GM12878 (cell line): Measurements from ENCODE around the gene ABT1. TPM values are rescaled to one million over a fixed set of nuclear protein-coding genes. Genes with fewer than 3 reads are reported as not detected.

Experiments
- ATAC-seq: fragments of 200-7000 bp; cut with Tn5 transposase; 3 replicates; pipeline ENCODE4 v1.9.1; 2020; ENCODE audit warnings: mild to moderate bottlenecking, moderate library complexity
- BruUV-seq: library from RNA; stranded (reverse); fragments of 400-500 nt; replicated peaks from 2 replicates; lab custom pipeline; 2021; lab: Mats Ljungman, UMichigan
- CTCF ChIA-PET: fragments of 300-600 bp; sonication (Branson Sonifier 250); formaldehyde crosslinking; extraction: SDS; loops from one replicate; lab custom pipeline; 2021; ENCODE audit warnings: inconsistent platforms; lab: Yijun Ruan, JAX
- POLR2A ChIA-PET: fragments of 350-600 bp; formaldehyde crosslinking; extraction: SDS; loops from one replicate; lab custom pipeline; 2021; ENCODE audit warnings: inconsistent platforms; lab: Charles Lee
- RAD21 ChIA-PET: fragments of 300-600 bp; sonication (Branson Sonifier 250); formaldehyde crosslinking; loops from one replicate; lab custom pipeline; 2023; ENCODE audit warnings: antibody characterized with exemption; ENCODE audit not compliant: unreplicated experiment; lab: Charles Lee
- SMC1A ChIA-PET: fragments of 300-600 bp; sonication (Branson Sonifier 250); formaldehyde crosslinking; loops from one replicate; lab custom pipeline; 2023; ENCODE audit not compliant: unreplicated experiment, uncharacterized antibody; lab: Charles Lee
- DNase-seq: peaks from one replicate; pipeline ENCODE4 v3.0.0-alpha.2; 2011; ENCODE audit warnings: low read depth, low spot score
- FAIRE-seq: peaks from 3 replicates; lab custom pipeline; 2011; peaks lifted over from hg19 to GRCh38; lab: Jason Lieb, UNC
- H2AFZ ChIP-seq: 2 replicates; pipeline ENCODE4 v1.6.0; 2011; ENCODE audit warnings: low read depth, low read length, control low read depth; ENCODE audit not compliant: control insufficient read depth
- H3K27ac ChIP-seq: 2 replicates; pipeline ENCODE4 v1.5.1; 2011; ENCODE audit warnings: control low read depth; ENCODE audit not compliant: control insufficient read depth, insufficient read depth
- H3K27me3 ChIP-seq, 2 experiments: replicated peaks in 1 of 2; 2 replicates each; pipeline versions ENCODE4 v1.6.0 to v1.6.1; 2011; ENCODE audit warnings: low read length in 1 of 2; ENCODE audit not compliant: control insufficient read depth in 2 of 2, insufficient read depth in 2 of 2
- H3K36me3 ChIP-seq, 2 experiments: 2 replicates each; pipeline ENCODE4 v1.5.1; 2011; ENCODE audit warnings: low read length in 1 of 2; ENCODE audit not compliant: control insufficient read depth in 2 of 2, insufficient read depth in 2 of 2
- H3K4me1 ChIP-seq: 2 replicates; pipeline ENCODE4 v1.6.1; 2011; ENCODE audit warnings: mild to moderate bottlenecking, low read length, moderate library complexity, mixed read lengths; ENCODE audit not compliant: control insufficient read depth, insufficient read depth
- H3K4me2 ChIP-seq: 2 replicates; pipeline ENCODE4 v1.6.0; 2011; ENCODE audit warnings: control low read depth; ENCODE audit not compliant: control insufficient read depth, insufficient read depth
- H3K4me3 ChIP-seq: fragments of 200-600 bp; sonication (generic); 2 replicates; pipeline ENCODE4 v1.5.1; 2016
- H3K79me2 ChIP-seq: 2 replicates; pipeline ENCODE4 v1.6.0; 2011; ENCODE audit warnings: low read length; ENCODE audit not compliant: control insufficient read depth, insufficient read depth
- H3K9ac ChIP-seq: 2 replicates; pipeline ENCODE4 v1.8.0; 2011; ENCODE audit warnings: low read length, control low read depth, mixed read lengths; ENCODE audit not compliant: control insufficient read depth, insufficient read depth
- H3K9me3 ChIP-seq: replicated peaks from 3 replicates; pipeline ENCODE4 v1.5.1; 2011; ENCODE audit warnings: mild to moderate bottlenecking, low read length; ENCODE audit not compliant: control insufficient read depth, insufficient read depth
- H4K20me1 ChIP-seq: 2 replicates; pipeline ENCODE4 v1.6.0; 2011; ENCODE audit not compliant: control insufficient read depth, insufficient read depth
- BCL11A ChIP-seq: IDR thresholded peaks from 2 replicates; pipeline ENCODE4 v1.6.1; 2011; ENCODE audit warnings: low read depth, low read length
- CEBPB ChIP-seq, 2 experiments: fragments of 150-350 bp in 1 of 2; IDR thresholded peaks; 2 replicates each; pipeline ENCODE4 v1.6.1; 2012 to 2014; ENCODE audit warnings: low read depth in 2 of 2, low read length in 2 of 2, borderline replicate concordance in 1 of 2, inconsistent platforms in 1 of 2
- CREB1 ChIP-seq: IDR thresholded peaks from 2 replicates; pipeline ENCODE4 v1.6.1; 2012; ENCODE audit warnings: low read depth, mild to moderate bottlenecking, inconsistent platforms
- CTCF ChIP-seq, 3 experiments: IDR thresholded peaks in 2 of 3; conservative IDR thresholded peaks in 1 of 3; 2 replicates each; pipeline ENCODE4 v1.5.1; 2011; ENCODE audit warnings: low read depth in 3 of 3, low read length in 3 of 3, mild to moderate bottlenecking in 3 of 3, control low read depth in 2 of 3, moderate library complexity in 2 of 3, inconsistent platforms in 1 of 3, mixed read lengths in 1 of 3; ENCODE audit not compliant: control insufficient read depth in 2 of 3, insufficient read depth in 1 of 3; ENCODE audit errors: extremely low read depth in 1 of 3
- KLF5 ChIP-seq: fragments of 450-650 bp; IDR thresholded peaks from 2 replicates; pipeline ENCODE4 v1.6.1; 2014; ENCODE audit warnings: mild to moderate bottlenecking; ENCODE audit not compliant: partially characterized antibody
- LARP7 ChIP-seq: fragments of 450-650 bp; IDR thresholded peaks from 2 replicates; pipeline ENCODE4 v1.6.1; 2017; ENCODE audit warnings: mild to moderate bottlenecking
- MTA3 ChIP-seq: IDR thresholded peaks from 2 replicates; pipeline ENCODE4 v1.6.1; 2012; ENCODE audit warnings: low read length, inconsistent platforms, borderline replicate concordance
- PKNOX1 ChIP-seq: fragments of 450-650 bp; IDR thresholded peaks from 2 replicates; pipeline ENCODE4 v1.6.1; 2016; ENCODE audit warnings: mild to moderate bottlenecking
- ZBTB4 ChIP-seq: fragments of 450-650 bp; formaldehyde crosslinking; IDR thresholded peaks from 2 replicates; pipeline ENCODE4 v1.4.0; 2022; ENCODE audit warnings: mild to moderate bottlenecking, moderate library complexity
- WGBS: methylation state at CpG from one replicate; pipeline ENCODE4 v1.1.6; 2016; ENCODE audit warnings: low lambda C conversion rate; ENCODE audit not compliant: insufficient replicate concordance, insufficient coverage; ENCODE audit errors: missing lambda C conversion rate; 5-methylcytosine and 5-hydroxymethylcytosine counted together
- in situ Hi-C: fragments of 300-500 bp; cut with MboI; formaldehyde crosslinking; loops from 9 replicates; pipeline ENCODE4 v1.14.3; 2018; ENCODE audit warnings: mixed read lengths
- intact Hi-C: fragments of 100-400 bp; cut with micrococcal nuclease; formaldehyde crosslinking; loops from one replicate; pipeline ENCODE4 v1.14.2; 2022; ENCODE audit not compliant: unreplicated experiment
- polyA plus RNA-seq, 11 experiments: library from polyadenylated mRNA; depleted of rRNA in 4 of 11; unstranded in 6 of 11; stranded (reverse) in 5 of 11; fragments of >200 nt; fragmentation: Nextera tagmentation in 4 of 11; fragmentation: Illumina TruSeq in 1 of 11; extraction: Ambion mirVana in 4 of 11; extraction: Trizol in 1 of 11; gene quantifications; 1 replicate in 1 of 11; 2 replicates in 10 of 11; pipeline versions ENCODE4 v1.2.1 to v1.2.3, GENCODE V29; 2011 to 2016; ENCODE audit warnings: inconsistent platforms in 2 of 11, missing spikeins in 2 of 11, low read depth in 1 of 11
- total RNA-seq, 4 experiments: library from RNA; depleted of rRNA in 3 of 4; stranded (reverse); fragments of >200 nt in 3 of 4; fragmentation: Illumina TruSeq in 1 of 4; extraction: Trizol in 1 of 4; gene quantifications; 2 replicates each; pipeline versions ENCODE4 v1.2.1 to v1.2.3, GENCODE V29; 2013 to 2021

Gene ABT1
- total and polyA plus RNA-seq, 10 of the 15 experiments (the other 5 are each of a cell fraction or from before 2014, with no cell fraction given), result 8.4 to 43.5 (median 28.2) TPM

GRCh38 chr6:26629359-26629758 lies 32.6 kb downstream of the ABT1 start:
- no peak for TF ChIP-seq BCL11A
- no peak for TF ChIP-seq KLF5
- no peak for TF ChIP-seq MTA3
- no peak for TF ChIP-seq CTCF (IDR thresholded peaks at IDR 0.05 in 2 of 3, conservative IDR thresholded peaks at IDR 0.05 in 1 of 3; ENCODE audit: control insufficient read depth in 2 of 3, extremely low read depth in 1 of 3, insufficient read depth in 1 of 3, low read depth in 3 of 3, low read length in 3 of 3)
- TF ChIP-seq PKNOX1, result no peak
- TF ChIP-seq LARP7, result no peak
- no peak for TF ChIP-seq ZBTB4 (CRISPR knock-in tag)
- no peak for TF ChIP-seq CEBPB (IDR thresholded peaks at IDR 0.05; ENCODE audit: borderline replicate concordance in 1 of 2, low read depth in 2 of 2, low read length in 2 of 2)
- no peak for TF ChIP-seq CREB1
- Histone ChIP-seq H3K9ac (no peak overlapping the region), H3K4me1 (no peaks in the 10 kb centered on the region), H3K79me2 (no peaks in the 10 kb centered on the region), H3K9me3 (peaks cover 2% of the 10 kb centered on the region; the same call in 2 of the 3 replicates), H3K4me2 (no peak overlapping the region), H3K36me3 (no peaks in the 10 kb centered on the region), H3K27ac (no peak overlapping the region), H3K4me3 (no peak overlapping the region), H3K27me3 (no peaks in the 10 kb centered on the region), H4K20me1 (no peaks in the 10 kb centered on the region), H2AFZ (no peak overlapping the region)
- BruUV-seq, result no TSS peak
- intact Hi-C loops (no loop called here), in situ Hi-C loops (no loop called here)
- SMC1A ChIA-PET, result no interaction called here
- 0% methylated on average over 1 of the region's 1 CpG for WGBS
- no peak for FAIRE-seq
- POLR2A ChIA-PET, result no interaction called here
- CTCF ChIA-PET, result no interaction called here
- no peak for ATAC-seq
- no peak for DNase-seq
- RAD21 ChIA-PET, result no interaction called here
